ENCODE results near the gene FOXP1.

DNA sequence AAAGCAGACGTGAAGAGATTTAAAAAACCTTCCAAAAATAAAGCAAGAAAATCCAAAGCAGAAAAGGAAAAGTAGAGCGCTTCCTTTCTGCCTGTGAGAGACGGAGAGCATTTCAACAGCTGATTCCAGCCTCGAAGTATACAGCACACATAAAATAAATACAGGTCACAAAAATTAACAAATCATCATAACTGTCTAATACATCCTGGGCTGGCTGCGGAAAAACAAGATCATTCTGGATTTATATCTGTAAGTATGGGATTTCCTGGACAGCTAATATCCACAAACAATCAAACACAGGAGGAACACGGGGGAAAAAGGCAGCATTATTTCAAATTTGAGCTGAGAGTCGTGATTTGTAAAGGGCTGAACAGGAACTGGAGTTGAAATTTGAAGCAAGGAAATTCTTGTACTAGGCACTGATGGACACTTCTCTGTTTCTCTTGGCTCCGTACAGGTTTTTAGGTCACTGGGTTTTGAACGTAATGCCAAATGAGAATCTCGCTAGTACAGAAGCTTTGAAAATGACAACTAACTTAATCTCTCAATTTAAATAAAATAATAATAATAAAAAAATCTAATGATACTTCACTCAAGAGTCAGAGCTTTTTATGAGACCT, 577.7 kb downstream of the FOXP1 start:
- TF ChIP-seq TCF12 (IDR thresholded peaks at IDR 0.05; ENCODE audit: low read depth, low read length) (no peak), EZH2 (IDR thresholded peaks at IDR 0.05; ENCODE audit: low read depth, low read length, severe bottlenecking) (no peak), POLR2AphosphoS5 (IDR thresholded peaks at IDR 0.05; ENCODE audit: low read depth, low read length) (no peak), POLR2A (IDR thresholded peaks at IDR 0.05; ENCODE audit: control extremely low read depth in 1 of 2, low read depth in 2 of 2, low read length in 2 of 2) (no peak), SIN3A (conservative IDR thresholded peaks at IDR 0.05 in 1 of 2, IDR thresholded peaks at IDR 0.05 in 1 of 2; ENCODE audit: low read depth in 1 of 2, low read length in 2 of 2) (no peak), CEBPB (IDR thresholded peaks at IDR 0.05; ENCODE audit: low read depth, low read length) (no peak), SP4 (IDR thresholded peaks at IDR 0.05; ENCODE audit: low read length) (no peak), YY1 (IDR thresholded peaks at IDR 0.05; ENCODE audit: low read depth, low read length) (no peak), GTF2F1 (IDR thresholded peaks at IDR 0.05; ENCODE audit: borderline replicate concordance, low read depth, low read length) (no peak)
- TF ChIP-seq, protein P1, sequence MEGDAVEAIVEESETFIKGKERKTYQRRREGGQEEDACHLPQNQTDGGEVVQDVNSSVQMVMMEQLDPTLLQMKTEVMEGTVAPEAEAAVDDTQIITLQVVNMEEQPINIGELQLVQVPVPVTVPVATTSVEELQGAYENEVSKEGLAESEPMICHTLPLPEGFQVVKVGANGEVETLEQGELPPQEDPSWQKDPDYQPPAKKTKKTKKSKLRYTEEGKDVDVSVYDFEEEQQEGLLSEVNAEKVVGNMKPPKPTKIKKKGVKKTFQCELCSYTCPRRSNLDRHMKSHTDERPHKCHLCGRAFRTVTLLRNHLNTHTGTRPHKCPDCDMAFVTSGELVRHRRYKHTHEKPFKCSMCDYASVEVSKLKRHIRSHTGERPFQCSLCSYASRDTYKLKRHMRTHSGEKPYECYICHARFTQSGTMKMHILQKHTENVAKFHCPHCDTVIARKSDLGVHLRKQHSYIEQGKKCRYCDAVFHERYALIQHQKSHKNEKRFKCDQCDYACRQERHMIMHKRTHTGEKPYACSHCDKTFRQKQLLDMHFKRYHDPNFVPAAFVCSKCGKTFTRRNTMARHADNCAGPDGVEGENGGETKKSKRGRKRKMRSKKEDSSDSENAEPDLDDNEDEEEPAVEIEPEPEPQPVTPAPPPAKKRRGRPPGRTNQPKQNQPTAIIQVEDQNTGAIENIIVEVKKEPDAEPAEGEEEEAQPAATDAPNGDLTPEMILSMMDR (IDR thresholded peaks at IDR 0.05; ENCODE audit: control extremely low read depth in 1 of 3, insufficient read depth in 1 of 3, low read depth in 1 of 3, low read length in 3 of 3) = no peak
- TF ChIP-seq, protein P2, sequence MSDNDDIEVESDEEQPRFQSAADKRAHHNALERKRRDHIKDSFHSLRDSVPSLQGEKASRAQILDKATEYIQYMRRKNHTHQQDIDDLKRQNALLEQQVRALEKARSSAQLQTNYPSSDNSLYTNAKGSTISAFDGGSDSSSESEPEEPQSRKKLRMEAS (IDR thresholded peaks at IDR 0.05) = no peak

Measured in H1 (cell line).